Pancreas (tissue), 10 donors: ENCODE results near the gene SELENOO. TPM values are rescaled to one million over a fixed set of nuclear protein-coding genes. Genes with fewer than 3 reads are reported as not detected.
A peak's percentile ranks its signal among the peaks of the same experiment; 100 is the strongest.

Experiments
- ATAC-seq, 4 donors: fragments of 200-7000 bp; cut with Tn5 transposase; one replicate each; pipeline versions ENCODE4 v1.8.0 to v1.9.1; 2020; ENCODE audit warnings: mild to moderate bottlenecking in 4 of 4, moderate library complexity in 4 of 4
- DNase-seq, 6 donors: peaks; one replicate each; pipeline ENCODE4 v3.0.0-alpha.2; 2020
- FAIRE-seq: peaks from 2 replicates; lab custom pipeline; 2012; peaks lifted over from hg19 to GRCh38; lab: Jason Lieb, UNC
- H3K27ac ChIP-seq, 4 donors: fragments of 200-600 bp; sonication (generic); 1 replicate in 3 of 4; 2 replicates in 1 of 4; pipeline versions ENCODE4 v1.5.0 to v1.8.0; 2020
- H3K27me3 ChIP-seq, 4 donors: fragments of 200-600 bp; one replicate each; pipeline ENCODE4 v1.8.0; 2021
- H3K36me3 ChIP-seq, 3 donors: fragments of 200-600 bp; sonication (generic) in 1 of 3; one replicate each; pipeline versions ENCODE4 v1.5.0 to v1.8.0; 2020 to 2021
- H3K4me1 ChIP-seq, 3 donors: fragments of 200-600 bp; one replicate each; pipeline ENCODE4 v1.8.0; 2021
- H3K4me3 ChIP-seq, 4 donors: fragments of 200-600 bp; sonication (generic) in 2 of 4; one replicate each; pipeline versions ENCODE4 v1.5.0 to v1.8.0; 2020 to 2021
- H3K9me3 ChIP-seq, 4 donors: fragments of 200-600 bp; one replicate each; pipeline ENCODE4 v1.8.0; 2021
- WGBS, 2 donors: extraction: QIAGEN DNeasy Blood & Tissue Kit; methylation state at CpG; one replicate each; pipeline ENCODE4 v1.1.7; 2013; 5-methylcytosine and 5-hydroxymethylcytosine counted together
- intact Hi-C, 3 donors: fragments of 100-400 bp; cut with DNase I; formaldehyde crosslinking; loops; one replicate each; pipeline versions ENCODE4 v1.11.1 to v1.14.2; 2022
- polyA plus RNA-seq, 2 donors: library from polyadenylated mRNA; stranded (reverse); fragments of 200-250 nt; gene quantifications; one replicate each; pipeline ENCODE4 v1.2.3, GENCODE V29; 2013
- total RNA-seq, 6 donors: library from RNA; stranded (reverse); fragmentation: NEBNext Ultra II Directional in 4 of 6; extraction: Animal tissue kit (Norgen Biotek cat#: 25700) in 4 of 6; gene quantifications; one replicate each; pipeline versions ENCODE4 v1.2.1 to v1.2.4, GENCODE V29; 2021 to 2023
- TF ChIP-seq, protein P1 (sequence below), 4 donors: fragments of 200-600 bp; sonication (generic) in 3 of 4; IDR thresholded peaks; one replicate each; pipeline versions ENCODE4 v1.5.0 to v1.8.0; 2021; ENCODE audit warnings: antibody characterized with exemption in 4 of 4
- donor health status: healthy with polysubstance abuse.
- donor health status: DM: no; HTN: no; CAD: no; lungs with moderate emphysema.
- donor health status: DM: no; HTN: no; CAD: no.
- donor health status: control.
- donor health status: control.
- donor health status: Bipolar disorder and iron deficiency.
- donor health status: DM: yes; HTN: yes; CAD: no.
- donor health status: DM: no; HTN: no; CAD: no.
- donor health status: DM: no; HTN: no; CAD: no.
- donor health status: DM: yes; HTN: yes; CAD: no.

SELENOO gene
- total and polyA plus RNA-seq, 8 donors: 11.6 to 79.8 (median 14.3) TPM

DNA sequence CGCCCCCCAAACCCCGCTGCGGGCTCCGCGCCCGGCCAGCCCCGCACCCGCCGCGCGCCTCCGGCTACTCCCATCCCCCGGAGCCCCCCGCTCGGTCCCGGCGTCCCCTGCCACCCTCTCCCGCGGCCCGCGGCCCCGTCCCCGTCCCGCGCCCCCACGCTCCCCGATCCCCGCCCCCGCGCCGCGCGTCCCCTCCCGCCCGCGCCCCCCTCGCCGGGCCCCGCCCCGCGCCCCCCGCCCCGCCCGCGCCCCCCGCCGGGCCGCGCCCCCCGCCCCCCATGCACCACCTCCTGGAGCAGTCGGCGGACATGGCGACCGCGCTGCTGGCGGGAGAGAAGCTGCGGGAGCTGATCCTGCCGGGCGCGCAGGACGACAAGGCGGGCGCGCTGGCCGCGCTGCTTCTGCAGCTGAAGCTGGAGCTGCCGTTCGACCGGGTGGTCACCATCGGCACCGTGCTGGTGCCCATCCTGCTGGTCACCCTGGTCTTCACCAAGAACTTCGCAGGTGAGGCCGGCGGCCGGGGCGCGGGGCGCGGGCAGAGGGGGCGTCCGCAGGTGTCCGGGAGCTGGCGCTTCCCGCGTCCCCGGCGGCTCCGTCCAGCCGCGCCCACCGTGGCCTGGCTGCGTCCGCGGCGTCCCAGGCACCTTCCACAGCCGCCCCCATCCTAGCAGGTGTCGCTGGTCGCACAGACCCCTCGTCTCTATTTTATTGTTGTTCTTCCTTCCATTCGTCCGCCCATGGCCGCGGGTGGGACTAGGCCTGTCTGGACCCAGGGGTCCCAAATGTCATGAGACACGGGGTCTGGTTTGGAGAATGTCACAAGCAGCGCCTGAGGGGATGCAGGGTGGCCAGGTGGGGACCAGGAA, 30.1 kb upstream of the SELENOO start, which contains the start of gene PANX2:
Gene PANX2, plus strand, starts transcription at position 279 of the 866 bp plus-strand sequence. Its CDS starts 0 bp downstream, at position 279.
- H3K9me3 ChIP-seq: no peaks in the 10 kb centered on the region
- DNase-seq: peak in 4 of 6 donors; percentile 15 to 75 (median 54)
- intact Hi-C loops: no loop called here
- no peak within 1 kb of the TSS for H3K27ac ChIP-seq
- H3K36me3 ChIP-seq: no peaks in the 10 kb centered on the region
- H3K27me3 ChIP-seq: no peaks in the 10 kb centered on the region
- WGBS, 2 donors: 13 to 42% methylated on average over 31 to 93 of the region's 105 CpGs
- H3K4me3 ChIP-seq: peak within 1 kb of the TSS in 3 of 4 donors; percentile 26 to 49 (median 43)
- FAIRE-seq: no peak
- ATAC-seq: peak in 2 of 4 donors; percentile 22 to 32
- H3K4me1 ChIP-seq: no peaks in the 10 kb centered on the region
- TF ChIP-seq, protein P1, sequence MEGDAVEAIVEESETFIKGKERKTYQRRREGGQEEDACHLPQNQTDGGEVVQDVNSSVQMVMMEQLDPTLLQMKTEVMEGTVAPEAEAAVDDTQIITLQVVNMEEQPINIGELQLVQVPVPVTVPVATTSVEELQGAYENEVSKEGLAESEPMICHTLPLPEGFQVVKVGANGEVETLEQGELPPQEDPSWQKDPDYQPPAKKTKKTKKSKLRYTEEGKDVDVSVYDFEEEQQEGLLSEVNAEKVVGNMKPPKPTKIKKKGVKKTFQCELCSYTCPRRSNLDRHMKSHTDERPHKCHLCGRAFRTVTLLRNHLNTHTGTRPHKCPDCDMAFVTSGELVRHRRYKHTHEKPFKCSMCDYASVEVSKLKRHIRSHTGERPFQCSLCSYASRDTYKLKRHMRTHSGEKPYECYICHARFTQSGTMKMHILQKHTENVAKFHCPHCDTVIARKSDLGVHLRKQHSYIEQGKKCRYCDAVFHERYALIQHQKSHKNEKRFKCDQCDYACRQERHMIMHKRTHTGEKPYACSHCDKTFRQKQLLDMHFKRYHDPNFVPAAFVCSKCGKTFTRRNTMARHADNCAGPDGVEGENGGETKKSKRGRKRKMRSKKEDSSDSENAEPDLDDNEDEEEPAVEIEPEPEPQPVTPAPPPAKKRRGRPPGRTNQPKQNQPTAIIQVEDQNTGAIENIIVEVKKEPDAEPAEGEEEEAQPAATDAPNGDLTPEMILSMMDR (IDR thresholded peaks at IDR 0.05): no peak

DNA sequence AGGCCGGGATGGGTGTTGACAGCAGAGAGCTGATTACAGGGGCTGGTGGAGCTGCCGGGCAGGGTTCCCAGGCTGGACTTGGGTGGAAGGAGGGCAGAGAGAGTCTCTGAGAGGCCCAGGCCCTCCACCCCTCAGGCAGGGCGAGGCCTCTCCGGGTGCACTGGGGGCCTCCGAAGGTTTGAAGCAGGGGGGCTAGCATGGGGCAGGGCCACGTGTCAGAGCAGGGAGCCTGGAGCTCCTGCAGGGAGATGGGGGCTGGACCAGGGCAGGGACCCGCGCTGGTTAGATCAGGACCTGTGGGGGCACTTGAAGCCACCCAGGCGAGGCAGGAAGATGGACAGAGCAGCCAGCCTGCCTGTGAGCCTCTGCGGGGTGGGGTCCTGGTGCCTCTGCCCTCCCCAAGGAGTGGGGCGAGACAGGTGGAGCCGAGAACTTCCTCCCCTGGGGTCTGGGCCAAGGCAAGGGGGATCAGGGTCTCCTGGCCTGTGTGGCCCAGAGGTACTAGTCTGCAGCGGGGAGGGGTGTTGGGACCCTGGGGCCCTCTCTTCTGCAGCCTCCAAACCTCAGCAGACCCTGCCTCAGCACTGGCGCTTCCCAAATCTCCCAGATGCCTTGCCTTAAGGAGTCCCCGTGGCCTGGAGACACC, 29.4 kb upstream of the SELENOO start:
- intact Hi-C loops: no loop called here
- no peaks in the 10 kb centered on the region for H3K36me3 ChIP-seq
- H3K27me3 ChIP-seq: no peaks in the 10 kb centered on the region
- TF ChIP-seq, protein P1 (IDR thresholded peaks at IDR 0.05): no peak
- DNase-seq: peak in 4 of 6 donors; percentile 16 to 73 (median 40)
- no peaks in the 10 kb centered on the region for H3K9me3 ChIP-seq
- ATAC-seq: no peak
- H3K4me3 ChIP-seq: no peak overlapping the region
- H3K4me1 ChIP-seq: no peaks in the 10 kb centered on the region
- H3K27ac ChIP-seq: no peak overlapping the region
- 82 to 86% methylated on average over 12 to 15 of the region's 15 CpGs for WGBS, 2 donors
- no peak for FAIRE-seq

DNA sequence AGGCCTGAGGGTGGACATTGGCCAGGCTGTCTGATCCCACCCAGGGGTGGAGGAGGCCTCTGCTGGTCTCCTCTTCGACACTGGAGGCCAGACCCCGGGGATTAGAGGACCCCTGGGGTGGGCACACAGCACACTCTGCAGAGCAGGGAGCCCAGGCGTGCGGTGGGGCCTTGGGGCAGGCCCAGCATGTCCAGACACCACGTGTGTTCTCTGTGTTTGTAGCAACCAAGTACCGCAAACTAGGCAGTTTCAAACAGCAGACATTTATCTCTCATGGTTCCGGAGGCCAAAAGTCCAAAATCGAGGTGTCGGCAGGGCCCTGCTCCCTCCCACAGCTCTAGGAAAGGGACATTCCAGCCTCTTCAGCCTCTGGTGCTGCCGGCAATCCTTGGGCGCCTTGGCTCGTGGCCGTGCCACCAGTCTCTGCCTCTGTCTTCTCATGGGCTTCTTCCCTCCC, 28.8 kb upstream of the SELENOO start:
- no peaks in the 10 kb centered on the region for H3K27me3 ChIP-seq
- H3K4me3 ChIP-seq: no peak overlapping the region
- H3K9me3 ChIP-seq: no peaks in the 10 kb centered on the region
- no peaks in the 10 kb centered on the region for H3K36me3 ChIP-seq
- intact Hi-C loops: no loop called here
- H3K27ac ChIP-seq: no peak overlapping the region
- 79 to 87% methylated on average over 13 of the region's 13 CpGs for WGBS, 2 donors
- TF ChIP-seq, protein P1 (IDR thresholded peaks at IDR 0.05): no peak
- H3K4me1 ChIP-seq: no peaks in the 10 kb centered on the region
- no peak for FAIRE-seq
- peak in 2 of 6 donors; percentile 17 to 52 for DNase-seq
- no peak for ATAC-seq

- ATAC-seq: peak in 1 of 4 donors; percentile 13
- Histone ChIP-seq H3K9me3 (no peaks in the 10 kb centered on the region), H3K27me3 (no peaks in the 10 kb centered on the region), H3K36me3 (no peaks in the 10 kb centered on the region), H3K27ac (no peak overlapping the region), H3K4me1 (no peaks in the 10 kb centered on the region), H3K4me3 (no peak overlapping the region)
- no peak for FAIRE-seq
- TF ChIP-seq, protein P1 (IDR thresholded peaks at IDR 0.05): no peak
- intact Hi-C loops: no loop called here
- DNase-seq: peak in 3 of 6 donors; percentile 14 to 52 (median 17)
- 82 to 88% methylated on average over 26 of the region's 26 CpGs for WGBS, 2 donors
Observed at GRCh38 chr22:50173311-50173982, 27.4 kb upstream of the SELENOO start.
